ENCODE results near the gene TCP11L1.

- TF ChIP-seq, protein P1, sequence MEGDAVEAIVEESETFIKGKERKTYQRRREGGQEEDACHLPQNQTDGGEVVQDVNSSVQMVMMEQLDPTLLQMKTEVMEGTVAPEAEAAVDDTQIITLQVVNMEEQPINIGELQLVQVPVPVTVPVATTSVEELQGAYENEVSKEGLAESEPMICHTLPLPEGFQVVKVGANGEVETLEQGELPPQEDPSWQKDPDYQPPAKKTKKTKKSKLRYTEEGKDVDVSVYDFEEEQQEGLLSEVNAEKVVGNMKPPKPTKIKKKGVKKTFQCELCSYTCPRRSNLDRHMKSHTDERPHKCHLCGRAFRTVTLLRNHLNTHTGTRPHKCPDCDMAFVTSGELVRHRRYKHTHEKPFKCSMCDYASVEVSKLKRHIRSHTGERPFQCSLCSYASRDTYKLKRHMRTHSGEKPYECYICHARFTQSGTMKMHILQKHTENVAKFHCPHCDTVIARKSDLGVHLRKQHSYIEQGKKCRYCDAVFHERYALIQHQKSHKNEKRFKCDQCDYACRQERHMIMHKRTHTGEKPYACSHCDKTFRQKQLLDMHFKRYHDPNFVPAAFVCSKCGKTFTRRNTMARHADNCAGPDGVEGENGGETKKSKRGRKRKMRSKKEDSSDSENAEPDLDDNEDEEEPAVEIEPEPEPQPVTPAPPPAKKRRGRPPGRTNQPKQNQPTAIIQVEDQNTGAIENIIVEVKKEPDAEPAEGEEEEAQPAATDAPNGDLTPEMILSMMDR (IDR thresholded peaks at IDR 0.05) = no peak
- no peak for TF ChIP-seq POLR2A (IDR thresholded peaks at IDR 0.05)
These were observed 16.0 kb downstream of the TCP11L1 start for GRCh38 chr11:33055375-33055774.
